ELF-1 (cell line): ENCODE data around the gene PRAMEF11.
A peak's percentile ranks its signal among the peaks of the same experiment; 100 is the strongest.
"Not testable (repeated sequence)": the region's sequence is repeated elsewhere in the genome, so short reads cannot be mapped to it uniquely, and the experiment has no call there.

ENCODE experiments used
- DNase-seq: peaks from one replicate; pipeline ENCODE4 v3.0.0-alpha.2; 2016; ENCODE audit warnings: low read depth, low spot score

The PRAMEF11 gene

GRCh38 chr1:12831310-12831709, at the start of gene PRAMEF11:
Gene PRAMEF11, minus strand, starts transcription at chr1:12831410. Its CDS starts 2,621 bp downstream, at chr1:12828789.
- DNase-seq = not testable (repeated sequence)

GRCh38 chr1:12878453-12878852, 47.2 kb upstream of the PRAMEF11 start:
- DNase-seq = not testable (repeated sequence)

- DNase-seq = not testable (repeated sequence)
These were observed 32.1 kb upstream of the PRAMEF11 start for GRCh38 chr1:12863131-12863880.

- not testable (repeated sequence) for DNase-seq
These were observed 25.6 kb upstream of the PRAMEF11 start, which contains the start of gene PRAMEF2 for GRCh38 chr1:12856786-12857185. Gene PRAMEF2, plus strand, starts transcription at chr1:12857086. Its CDS starts 1,924 bp downstream, at chr1:12859010.

GRCh38 chr1:12851779-12852178, 20.6 kb upstream of the PRAMEF11 start:
- DNase-seq = peak; percentile 1

- DNase-seq = not testable (repeated sequence)
These were observed 17.4 kb upstream of the PRAMEF11 start, which contains the start of gene HNRNPCL1 for GRCh38 chr1:12848620-12849019. Gene HNRNPCL1, minus strand, starts transcription at chr1:12848720. Its CDS starts 431 bp downstream, at chr1:12848289.

GRCh38 chr1:12833251-12833650, 2.0 kb upstream of the PRAMEF11 start:
- DNase-seq = not testable (repeated sequence)

GRCh38 chr1:12819061-12819460, 12.1 kb downstream of the PRAMEF11 start:
- DNase-seq = not testable (repeated sequence)

- no peak for DNase-seq
These were observed 19.8 kb downstream of the PRAMEF11 start for GRCh38 chr1:12811409-12811784.

- peak; percentile 6 for DNase-seq
These were observed 20.4 kb downstream of the PRAMEF11 start for GRCh38 chr1:12810691-12811408.

GRCh38 chr1:12809933-12810332, 21.3 kb downstream of the PRAMEF11 start:
- no peak for DNase-seq

GRCh38 chr1:12799730-12800129, 31.5 kb downstream of the PRAMEF11 start:
- DNase-seq = no peak

GRCh38 chr1:12798911-12799310, 32.3 kb downstream of the PRAMEF11 start:
- peak; percentile 45 for DNase-seq

GRCh38 chr1:12791097-12791496, 40.1 kb downstream of the PRAMEF11 start, which contains the start of gene PRAMEF1:
Gene PRAMEF1, plus strand, starts transcription at chr1:12791397. Its CDS starts 1,831 bp downstream, at chr1:12793228.
- DNase-seq = not testable (repeated sequence)

GRCh38 chr1:12784729-12785128, 46.5 kb downstream of the PRAMEF11 start:
- DNase-seq = not testable (repeated sequence)

- DNase-seq = peak; percentile 30
These were observed 47.4 kb downstream of the PRAMEF11 start for GRCh38 chr1:12783783-12784182.

GRCh38 chr1:12781488-12781887, 49.7 kb downstream of the PRAMEF11 start:
- DNase-seq = not testable (repeated sequence)

GRCh38 chr1:12778907-12779306, 52.3 kb downstream of the PRAMEF11 start:
- no peak for DNase-seq

- DNase-seq = no peak
These were observed 53.1 kb downstream of the PRAMEF11 start for GRCh38 chr1:12778061-12778460.

- no peak for DNase-seq
These were observed 54.2 kb downstream of the PRAMEF11 start for GRCh38 chr1:12776801-12777557.

GRCh38 chr1:12775443-12775842, 55.8 kb downstream of the PRAMEF11 start:
- DNase-seq = no peak
